Endothelial cell of umbilical vein (primary cell): Measurements from ENCODE around the gene DMAP1.

ENCODE experiments used
- EZH2 ChIP-seq: IDR thresholded peaks from 2 replicates; pipeline ENCODE4 v1.6.1; 2012; ENCODE audit warnings: borderline replicate concordance, low read depth, mild to moderate bottlenecking, moderate library complexity, low read length, inconsistent platforms; ENCODE audit not compliant: severe bottlenecking
- FOS ChIP-seq: IDR thresholded peaks from 2 replicates; pipeline ENCODE4 v1.6.1; 2011; ENCODE audit warnings: mild to moderate bottlenecking, low read length, moderate library complexity, borderline replicate concordance; ENCODE audit not compliant: insufficient read depth
- JUN ChIP-seq: IDR thresholded peaks from 2 replicates; pipeline ENCODE4 v1.6.1; 2011; ENCODE audit warnings: borderline replicate concordance, low read depth; ENCODE audit not compliant: insufficient read length, insufficient read depth
- MYC ChIP-seq: IDR thresholded peaks from one replicate; pipeline ENCODE4 v1.6.1; 2011; ENCODE audit warnings: mild to moderate bottlenecking, low read depth, low read length
- POLR2A ChIP-seq: IDR thresholded peaks from 2 replicates; pipeline ENCODE4 v1.6.1; 2012; ENCODE audit warnings: low read depth, mild to moderate bottlenecking, control low read depth, low read length
- POLR2AphosphoS5 ChIP-seq: IDR thresholded peaks from 2 replicates; pipeline ENCODE4 v1.6.1; 2012; ENCODE audit warnings: low read depth, mild to moderate bottlenecking, control low read depth, low read length, moderate library complexity; ENCODE audit not compliant: insufficient read depth
- TF ChIP-seq, protein P1 (sequence below), 2 donors: IDR thresholded peaks; 1 replicate in 1 of 2; 2 replicates in 1 of 2; pipeline ENCODE4 v1.5.1; 2011; ENCODE audit warnings: low read length in 2 of 2, mild to moderate bottlenecking in 2 of 2, moderate library complexity in 2 of 2, control low read depth in 1 of 2, inconsistent platforms in 1 of 2, low read depth in 1 of 2; ENCODE audit not compliant: insufficient read depth in 1 of 2; ENCODE audit errors: extremely low read depth in 1 of 2
- TF ChIP-seq, protein P2 (sequence below): IDR thresholded peaks from 2 replicates; pipeline ENCODE4 v1.6.1; 2011; ENCODE audit not compliant: insufficient read depth, insufficient read length

DNA sequence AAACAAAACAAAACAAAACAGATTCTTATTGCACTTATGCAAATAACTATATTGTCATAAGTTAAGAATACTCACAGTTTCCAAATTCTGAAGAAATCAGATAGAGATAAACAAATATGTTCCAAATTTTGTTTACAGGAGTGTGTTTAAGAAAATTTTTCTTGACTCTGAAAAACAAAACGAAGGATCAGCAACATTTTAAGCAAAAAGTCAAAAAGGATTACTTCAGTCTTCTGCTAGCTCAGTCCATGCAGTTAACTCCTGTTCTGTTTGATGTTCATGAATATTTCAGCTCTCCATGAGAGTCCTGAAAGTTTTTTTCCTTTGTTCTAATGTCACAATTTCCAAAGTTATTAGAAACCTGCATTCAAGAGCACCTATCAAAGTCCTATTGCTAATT, 38.6 kb upstream of the DMAP1 start:
- TF ChIP-seq, protein P1, sequence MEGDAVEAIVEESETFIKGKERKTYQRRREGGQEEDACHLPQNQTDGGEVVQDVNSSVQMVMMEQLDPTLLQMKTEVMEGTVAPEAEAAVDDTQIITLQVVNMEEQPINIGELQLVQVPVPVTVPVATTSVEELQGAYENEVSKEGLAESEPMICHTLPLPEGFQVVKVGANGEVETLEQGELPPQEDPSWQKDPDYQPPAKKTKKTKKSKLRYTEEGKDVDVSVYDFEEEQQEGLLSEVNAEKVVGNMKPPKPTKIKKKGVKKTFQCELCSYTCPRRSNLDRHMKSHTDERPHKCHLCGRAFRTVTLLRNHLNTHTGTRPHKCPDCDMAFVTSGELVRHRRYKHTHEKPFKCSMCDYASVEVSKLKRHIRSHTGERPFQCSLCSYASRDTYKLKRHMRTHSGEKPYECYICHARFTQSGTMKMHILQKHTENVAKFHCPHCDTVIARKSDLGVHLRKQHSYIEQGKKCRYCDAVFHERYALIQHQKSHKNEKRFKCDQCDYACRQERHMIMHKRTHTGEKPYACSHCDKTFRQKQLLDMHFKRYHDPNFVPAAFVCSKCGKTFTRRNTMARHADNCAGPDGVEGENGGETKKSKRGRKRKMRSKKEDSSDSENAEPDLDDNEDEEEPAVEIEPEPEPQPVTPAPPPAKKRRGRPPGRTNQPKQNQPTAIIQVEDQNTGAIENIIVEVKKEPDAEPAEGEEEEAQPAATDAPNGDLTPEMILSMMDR (IDR thresholded peaks at IDR 0.05; ENCODE audit: extremely low read depth in 1 of 2, insufficient read depth in 1 of 2, low read depth in 1 of 2, low read length in 2 of 2), result no peak
- TF ChIP-seq POLR2AphosphoS5 (no peak), POLR2A (no peak), EZH2 (no peak), JUN (no peak), FOS (no peak), MYC (no peak)
- TF ChIP-seq, protein P2, sequence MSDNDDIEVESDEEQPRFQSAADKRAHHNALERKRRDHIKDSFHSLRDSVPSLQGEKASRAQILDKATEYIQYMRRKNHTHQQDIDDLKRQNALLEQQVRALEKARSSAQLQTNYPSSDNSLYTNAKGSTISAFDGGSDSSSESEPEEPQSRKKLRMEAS, result no peak
